HG02840 (cell line): Measurements from ENCODE around the gene BAZ1A.
"Not testable (repeated sequence)": the region's sequence is repeated elsewhere in the genome, so short reads cannot be mapped to it uniquely, and the experiment has no call there.

Experiments
- ATAC-seq: cut with Tn5 transposase; IDR thresholded peaks from one replicate; pipeline ENCODE4 v1.9.1; 2021; ENCODE audit warnings: mild to moderate bottlenecking, moderate library complexity, moderate number of reproducible peaks; ENCODE audit not compliant: unreplicated experiment, low FRiP score

Gene BAZ1A

GRCh38 chr14:34737079-34737478 lies 138.1 kb downstream of the BAZ1A start:
- not testable (repeated sequence) for ATAC-seq

- no peak for ATAC-seq
These were observed 141.9 kb downstream of the BAZ1A start for GRCh38 chr14:34733245-34733644.

GRCh38 chr14:34732802-34733201 lies 142.4 kb downstream of the BAZ1A start:
- ATAC-seq = no peak

- no peak for ATAC-seq
These were observed 151.3 kb downstream of the BAZ1A start for GRCh38 chr14:34723867-34724266.

GRCh38 chr14:34722723-34723545 lies 152.2 kb downstream of the BAZ1A start:
- no peak for ATAC-seq

- no peak for ATAC-seq
These were observed 154.0 kb downstream of the BAZ1A start for GRCh38 chr14:34721129-34721528.

- no peak for ATAC-seq
These were observed 156.3 kb downstream of the BAZ1A start for GRCh38 chr14:34718750-34719304.

GRCh38 chr14:34715127-34715863 lies 159.9 kb downstream of the BAZ1A start:
- ATAC-seq = no peak

GRCh38 chr14:34714320-34715126 lies 160.6 kb downstream of the BAZ1A start, which contains the start of gene CFL2:
Gene CFL2 (minus strand): TSS chr14:34714593. CDS start chr14:34714540, 53 bp downstream.
- ATAC-seq = peak; percentile 85

GRCh38 chr14:34713681-34714319 lies 161.4 kb downstream of the BAZ1A start:
- ATAC-seq = peak; percentile 1

- ATAC-seq = no peak
These were observed 162.0 kb downstream of the BAZ1A start for GRCh38 chr14:34713122-34713680.

- no peak for ATAC-seq
These were observed 163.1 kb downstream of the BAZ1A start for GRCh38 chr14:34711796-34712712.

GRCh38 chr14:34711169-34711568 lies 164.0 kb downstream of the BAZ1A start:
- ATAC-seq = no peak

- no peak for ATAC-seq
These were observed 164.4 kb downstream of the BAZ1A start for GRCh38 chr14:34710744-34711143.

GRCh38 chr14:34710006-34710405 lies 165.2 kb downstream of the BAZ1A start:
- ATAC-seq = no peak

GRCh38 chr14:34707722-34708121 lies 167.4 kb downstream of the BAZ1A start:
- no peak for ATAC-seq
